HG03103 (cell line): Measurements from ENCODE around the gene JAG1.
"Not testable (repeated sequence)": the region's sequence is repeated elsewhere in the genome, so short reads cannot be mapped to it uniquely, and the experiment has no call there.

ENCODE experiments used
- ATAC-seq: cut with Tn5 transposase; IDR thresholded peaks from one replicate; pipeline ENCODE4 v1.9.1; 2021; ENCODE audit warnings: low read depth; ENCODE audit not compliant: unreplicated experiment

The JAG1 gene

GRCh38 chr20:10590446-10590845 is 83.4 kb downstream of the JAG1 start:
- not testable (repeated sequence) for ATAC-seq
